Stimulated activated CD8-positive, alpha-beta memory T cell treated with anti-CD3 and anti-CD28 coated beads, Interleukin-2, amount 100 ng/mL, for 1 hour (primary cell): ENCODE results near the gene LDLRAD4.

Experiments
- DNase-seq, 2 donors: peaks; one replicate each; pipeline ENCODE4 v3.0.0-alpha.2; 2020; ENCODE audit warnings: low read depth in 2 of 2

The LDLRAD4 gene

DNA sequence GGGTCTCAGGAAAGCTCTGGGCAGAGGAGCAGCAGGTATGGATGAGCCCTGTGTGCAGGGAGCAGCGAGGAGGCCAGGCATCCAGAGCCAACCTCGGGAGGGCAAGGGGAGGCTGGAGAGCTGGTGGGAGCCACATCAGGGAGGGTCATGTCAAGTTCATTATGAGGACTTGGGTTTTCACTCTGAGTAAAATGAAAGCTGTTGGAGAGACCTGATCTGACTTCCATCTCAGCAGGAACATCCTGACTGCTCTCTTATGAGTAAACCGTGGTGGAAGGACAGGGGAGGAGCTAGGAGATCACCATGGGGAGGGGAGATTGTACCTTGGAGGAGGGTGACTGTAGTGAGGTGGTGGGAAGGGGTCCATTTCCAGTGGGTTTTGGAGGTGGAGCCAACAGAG lies 209.8 kb downstream of the LDLRAD4 start:
- DNase-seq: no peak

DNA sequence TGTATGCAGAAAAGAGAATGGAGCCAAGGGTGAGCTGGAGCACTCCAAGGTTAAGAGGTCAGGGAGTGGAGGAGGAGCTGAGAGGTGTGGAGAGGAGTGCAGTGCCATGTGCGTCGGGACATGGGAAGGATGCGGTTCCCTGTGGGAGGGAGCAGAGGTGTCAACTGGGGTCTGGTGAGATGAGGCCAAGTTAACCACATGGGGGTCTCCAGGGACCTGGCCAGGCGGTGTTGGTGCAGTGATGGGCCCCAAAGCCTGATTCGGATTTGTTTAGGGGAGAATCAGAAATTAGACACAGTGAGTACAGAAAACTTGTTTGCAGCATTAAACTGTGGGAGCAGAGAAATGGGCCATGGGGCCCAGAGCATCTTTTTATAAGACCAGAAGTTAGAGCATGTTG lies 210.5 kb downstream of the LDLRAD4 start:
- no peak for DNase-seq

DNA sequence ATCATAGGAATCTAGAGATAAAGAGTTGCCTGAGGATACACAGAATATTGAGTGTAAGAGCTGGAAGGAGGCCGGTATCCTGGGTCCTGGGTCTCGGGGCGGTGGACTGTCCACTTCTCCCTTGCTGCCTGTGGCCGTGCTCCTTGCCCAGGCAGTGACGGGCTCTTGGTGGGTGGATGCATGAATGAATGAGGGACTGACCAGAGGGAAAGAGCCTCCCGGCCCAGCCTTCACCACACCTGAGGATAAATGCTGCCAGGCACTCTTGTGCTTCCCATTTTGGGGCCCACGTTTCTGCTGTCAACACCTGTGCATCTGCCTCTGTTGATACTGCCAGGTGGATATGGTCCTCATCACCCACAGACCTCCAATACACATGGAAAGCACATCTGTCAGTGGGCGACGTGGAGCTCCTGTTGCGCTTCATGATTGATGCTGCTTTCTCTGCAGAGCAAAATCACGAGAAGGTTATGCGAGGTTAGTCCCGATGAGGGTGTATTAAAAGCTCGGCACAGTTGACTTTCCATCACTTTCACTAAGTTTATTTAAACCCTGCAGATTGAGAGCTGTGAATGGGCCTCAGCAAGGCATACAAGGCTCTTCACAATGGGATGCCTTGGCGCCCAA lies 211.4 kb downstream of the LDLRAD4 start:
- DNase-seq: no peak

DNA sequence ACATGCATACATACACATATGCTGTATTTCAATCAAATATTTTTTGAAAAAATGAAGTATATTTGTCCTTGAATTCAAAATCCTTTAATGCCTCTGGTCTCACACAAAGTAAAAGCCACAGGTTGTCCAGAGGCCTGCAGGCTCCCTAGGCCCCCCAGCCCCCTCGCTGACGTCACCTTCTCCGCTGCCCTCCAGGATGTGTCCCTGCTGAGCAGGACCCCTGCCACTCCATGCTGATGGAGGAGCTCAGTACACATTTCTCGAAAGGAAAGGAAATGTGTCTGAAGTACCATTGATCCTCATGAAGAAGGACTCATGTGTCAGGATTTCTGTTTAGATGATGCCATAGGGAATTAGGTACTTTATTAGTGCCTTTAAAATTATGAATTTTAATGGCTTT lies 212.1 kb downstream of the LDLRAD4 start:
- no peak for DNase-seq

DNA sequence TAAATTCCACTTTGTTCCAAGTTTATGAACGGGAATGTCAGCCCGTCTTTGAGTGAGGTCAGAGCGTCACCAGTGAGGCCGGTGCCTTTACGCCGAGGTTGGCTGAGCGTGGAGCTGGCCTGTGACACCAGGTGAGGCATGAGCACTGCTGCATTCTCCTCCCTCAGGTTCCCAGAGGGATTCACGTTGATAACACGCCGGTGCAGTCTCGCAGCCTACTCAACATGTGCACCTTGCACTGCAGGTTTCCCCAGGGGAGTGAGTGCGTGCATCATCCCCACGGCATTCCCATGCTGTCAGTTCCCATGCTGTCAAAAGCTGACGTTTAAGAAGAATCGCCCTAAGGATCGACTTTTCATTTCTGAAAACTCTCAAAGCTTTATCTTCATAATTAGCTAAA lies 213.3 kb downstream of the LDLRAD4 start:
- no peak for DNase-seq

DNA sequence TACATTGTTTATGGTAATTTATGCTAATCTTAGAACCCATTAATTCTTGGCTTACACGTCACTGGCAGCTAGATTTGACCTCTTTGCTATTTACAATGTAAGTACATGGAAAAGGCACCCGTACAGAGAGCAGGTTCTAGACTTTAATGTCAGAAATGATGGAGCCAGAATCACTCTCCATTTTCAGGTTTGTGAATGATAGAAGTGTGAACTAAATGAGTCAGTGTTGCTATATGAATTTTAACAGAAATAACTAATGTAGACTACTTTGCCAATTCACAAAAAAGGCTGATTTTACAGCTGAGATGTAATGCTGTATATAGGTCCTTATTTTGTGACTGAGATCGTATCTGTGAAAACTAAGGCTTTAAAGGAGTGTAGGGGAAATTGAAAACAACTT lies 214.6 kb downstream of the LDLRAD4 start:
- no peak for DNase-seq

DNA sequence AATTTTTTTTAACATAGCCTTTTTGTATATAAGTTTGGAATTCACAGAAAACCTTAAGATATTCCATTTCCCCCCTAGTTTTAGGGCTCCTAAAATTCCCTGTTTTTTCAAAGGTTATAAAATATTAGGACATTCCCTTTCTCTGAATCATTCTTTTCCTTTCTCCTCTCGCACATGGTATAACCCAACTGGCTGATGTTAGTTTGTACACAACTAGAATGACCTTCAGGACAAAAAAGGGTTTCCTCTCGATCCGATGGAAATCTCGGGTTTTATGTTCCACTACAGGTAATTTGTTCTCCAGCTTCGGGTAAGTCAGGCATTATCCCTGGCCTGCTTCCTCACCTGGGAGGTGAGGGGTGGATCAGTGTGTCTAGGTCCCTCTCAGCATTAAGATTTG lies 215.1 kb downstream of the LDLRAD4 start:
- DNase-seq: no peak

DNA sequence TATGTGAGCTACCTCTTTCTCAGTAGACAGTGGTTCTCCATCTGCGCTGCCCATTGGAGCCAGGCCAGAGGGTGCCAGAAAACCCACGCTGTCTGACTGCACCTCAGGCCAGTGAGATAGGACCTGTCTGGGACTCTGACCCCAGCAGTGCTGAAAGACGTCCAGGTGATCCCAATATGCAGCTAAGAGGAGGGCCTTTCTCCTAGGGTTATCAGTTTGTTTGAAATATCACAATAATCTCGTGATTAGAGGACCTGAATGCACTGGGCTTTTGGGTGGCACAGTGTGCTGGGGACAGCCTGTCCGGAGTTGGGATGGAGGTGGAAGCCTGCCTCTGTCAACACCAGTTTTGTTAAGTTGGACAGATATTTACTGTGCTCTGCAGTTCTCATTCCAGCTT lies 216.3 kb downstream of the LDLRAD4 start:
- DNase-seq: no peak

DNA sequence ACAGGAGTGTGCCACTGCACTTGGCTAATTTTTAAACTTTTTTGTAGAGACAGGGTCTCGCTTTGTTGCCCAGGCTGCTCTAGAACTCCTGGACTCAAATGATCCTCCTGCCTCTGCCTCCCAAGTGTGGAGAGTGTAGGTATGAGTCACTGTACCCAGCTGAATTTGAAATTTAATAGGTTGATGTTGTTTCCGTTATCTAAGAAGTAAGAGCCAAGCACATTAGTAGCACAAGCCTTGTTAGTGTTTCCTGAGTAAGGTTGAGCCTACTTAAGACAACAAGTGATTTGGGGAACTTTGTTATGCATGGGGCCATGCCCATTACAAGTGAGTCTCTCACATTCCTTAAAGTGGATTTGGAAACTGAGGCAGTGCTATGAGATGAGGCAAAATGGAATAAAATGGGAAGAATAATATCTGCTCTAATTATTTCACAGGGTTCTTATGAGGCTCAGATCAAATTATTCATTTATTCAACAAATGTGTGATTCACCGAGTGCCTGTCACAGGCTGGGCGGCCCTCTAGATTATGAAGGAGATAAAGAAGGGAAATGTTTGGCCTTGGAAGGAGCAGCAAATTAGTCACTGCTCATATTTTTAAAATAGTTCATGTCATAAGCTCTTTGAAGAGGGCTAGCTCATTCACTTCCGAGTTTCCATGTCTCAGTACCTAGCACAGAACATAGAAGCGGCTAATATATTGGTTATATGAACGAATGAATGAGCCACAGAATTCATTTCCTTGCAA lies 217.2 kb downstream of the LDLRAD4 start:
- no peak for DNase-seq

DNA sequence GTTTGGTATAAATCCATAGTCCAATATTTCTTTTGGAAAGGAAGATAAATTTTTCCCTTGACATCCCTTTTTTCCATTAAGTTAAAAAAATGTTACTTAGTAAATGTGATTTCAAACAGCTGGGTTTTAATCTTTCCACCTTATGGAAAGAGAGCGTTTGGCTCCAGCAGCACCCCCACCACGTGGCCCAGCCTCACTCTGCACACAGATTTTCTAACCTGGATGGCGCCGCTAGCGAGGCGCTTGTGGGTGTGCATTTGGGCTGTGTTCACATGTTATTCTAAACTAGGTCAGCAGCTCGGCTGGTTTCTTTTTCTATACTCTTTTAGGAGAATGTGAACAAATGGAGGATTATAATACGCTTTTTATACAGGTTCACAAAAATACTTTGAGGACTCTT lies 218.0 kb downstream of the LDLRAD4 start:
- no peak for DNase-seq

DNA sequence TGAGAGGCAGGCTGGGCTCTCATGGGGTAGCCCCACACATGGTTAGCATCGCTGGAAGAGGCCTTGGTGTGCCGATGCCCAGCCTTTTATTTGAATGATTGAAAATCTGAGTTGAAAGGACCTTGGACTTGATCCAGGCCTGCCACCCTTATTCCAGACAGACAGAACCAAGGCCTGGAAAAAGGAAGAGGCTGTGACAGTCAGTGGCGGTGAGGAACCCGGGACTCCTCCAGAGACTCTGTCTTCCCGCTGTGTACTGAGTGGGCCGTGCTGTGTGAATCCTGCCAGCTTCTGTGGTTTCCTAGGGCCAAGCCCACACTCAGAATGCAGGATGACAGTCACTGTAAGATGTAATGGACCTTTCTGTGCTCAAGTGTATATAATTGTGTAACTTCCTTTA lies 218.5 kb downstream of the LDLRAD4 start:
- no peak for DNase-seq

DNA sequence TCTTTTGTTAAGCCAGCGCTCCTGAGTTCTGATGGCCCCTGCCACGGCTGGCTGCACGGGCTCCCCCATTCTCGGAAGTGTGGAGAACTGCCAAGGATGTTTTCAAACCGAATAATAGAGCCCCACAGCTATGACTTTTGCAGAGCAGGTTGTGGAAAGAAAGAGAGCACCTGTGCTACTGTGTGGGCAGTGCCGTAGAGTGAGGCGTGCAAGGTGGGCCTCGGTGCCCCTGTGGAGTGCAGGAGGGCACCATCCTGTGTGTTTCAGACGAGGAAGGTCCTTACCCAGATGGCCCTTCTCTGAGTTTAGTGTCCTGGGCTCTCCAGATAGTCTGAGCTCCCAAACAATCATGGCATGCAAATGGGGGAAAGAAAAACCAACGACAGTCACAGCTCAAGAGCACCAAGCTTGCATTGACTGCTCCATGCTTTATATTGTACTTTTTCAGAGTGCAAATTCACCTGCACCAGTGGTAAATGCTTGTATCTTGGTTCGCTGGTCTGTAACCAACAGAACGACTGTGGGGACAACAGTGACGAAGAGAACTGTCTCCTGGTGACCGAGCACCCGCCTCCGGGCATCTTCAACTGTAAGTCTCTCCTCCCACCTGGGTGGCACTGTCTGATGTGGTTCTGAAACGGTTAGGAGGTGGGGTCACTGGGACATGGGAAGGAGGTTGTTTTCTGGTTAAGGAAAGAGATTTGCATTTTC lies 219.4 kb downstream of the LDLRAD4 start:
- DNase-seq: peak in 1 of 2 donors; percentile 15

DNA sequence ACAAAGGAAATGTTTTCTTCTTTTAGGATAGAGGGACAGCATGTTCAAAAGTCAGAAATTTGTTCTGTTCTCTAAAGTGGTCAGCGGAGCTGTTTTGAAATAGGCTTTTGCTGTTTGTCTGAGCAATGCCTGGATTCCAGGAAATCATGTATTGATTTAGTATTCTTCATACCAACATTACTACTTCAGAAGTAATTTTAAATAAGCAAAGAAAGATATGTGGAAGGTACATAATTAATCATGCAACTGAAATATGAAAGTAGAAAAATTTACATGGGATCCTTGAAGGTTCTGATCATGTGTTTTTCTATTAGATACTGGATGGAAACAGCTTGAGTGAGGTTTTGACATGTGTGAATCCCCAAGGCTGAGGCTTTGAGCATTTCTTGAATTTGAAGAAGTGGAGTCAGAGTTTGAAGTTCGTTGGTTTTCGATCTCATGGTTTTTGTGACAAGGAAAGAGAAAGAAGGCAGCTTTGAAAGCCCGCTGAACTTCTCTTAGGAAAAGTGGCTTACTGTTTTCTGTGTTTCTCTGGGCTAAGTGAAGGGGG lies 220.0 kb downstream of the LDLRAD4 start:
- DNase-seq: no peak

DNA sequence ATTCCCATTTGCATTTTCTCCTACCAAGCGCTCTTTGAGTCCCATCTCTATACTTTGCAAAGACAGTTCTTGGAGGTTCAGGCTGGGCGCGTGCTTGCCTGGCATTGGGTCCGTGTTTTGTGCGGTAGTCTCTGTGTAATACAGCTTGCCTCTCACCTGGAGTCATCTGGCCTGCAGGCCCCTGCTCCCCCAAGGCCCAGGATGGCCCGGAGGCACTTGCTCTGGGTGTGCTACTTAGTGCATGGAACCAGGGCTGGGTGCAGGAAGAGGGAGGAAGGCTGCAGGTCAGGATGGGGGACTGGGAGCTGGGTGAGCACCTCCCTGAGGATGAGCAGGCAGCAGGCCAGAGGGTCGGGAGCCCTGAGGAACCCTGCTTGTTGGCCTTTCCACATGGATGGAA lies 220.9 kb downstream of the LDLRAD4 start:
- DNase-seq: no peak

DNA sequence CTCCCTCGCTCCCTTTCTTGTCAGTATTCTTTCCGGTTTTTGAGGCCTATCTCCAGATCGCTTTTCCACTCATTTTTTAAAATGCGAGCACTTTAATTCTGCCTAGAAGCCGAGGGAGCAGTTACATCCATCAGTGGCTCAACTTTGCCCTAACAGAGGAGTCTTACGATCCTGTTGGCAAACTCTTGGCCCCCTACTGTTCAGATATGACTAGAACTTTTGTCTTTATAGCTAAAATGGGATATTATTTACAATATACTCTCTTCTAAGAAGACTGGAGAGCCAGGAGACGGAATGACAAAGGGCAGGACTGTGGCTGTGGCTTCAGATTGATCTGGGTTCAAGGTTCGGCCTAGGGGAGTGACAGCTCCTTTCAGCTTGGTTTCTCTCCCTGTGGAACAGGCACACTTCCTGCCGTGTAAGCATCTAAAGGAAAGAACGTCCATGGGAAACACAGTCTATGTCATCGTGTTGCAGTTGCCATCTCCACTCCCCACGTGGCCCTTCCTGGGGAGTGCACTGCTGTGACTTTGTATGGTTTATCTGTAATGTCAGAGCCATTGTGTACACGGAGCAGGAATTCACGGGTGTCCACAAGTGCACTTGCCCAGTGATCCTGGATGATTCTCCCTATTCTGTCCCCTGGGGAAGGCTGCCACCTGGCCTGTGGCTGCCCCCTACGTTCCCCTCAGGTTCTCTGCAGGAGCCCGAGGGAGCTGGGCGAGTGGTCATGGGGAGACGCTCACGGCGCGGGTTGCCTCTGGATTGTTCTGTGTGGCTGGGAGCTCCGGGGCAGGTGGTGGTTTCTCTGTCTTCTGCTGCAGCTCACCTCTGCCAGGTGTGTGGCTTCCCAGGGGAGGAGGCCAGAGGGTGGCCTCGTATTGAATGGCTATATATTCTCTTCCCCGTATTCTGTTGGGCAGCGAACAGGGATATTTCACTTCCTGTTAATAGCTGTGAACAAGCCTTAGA lies 222.0 kb downstream of the LDLRAD4 start:
- DNase-seq: no peak

DNA sequence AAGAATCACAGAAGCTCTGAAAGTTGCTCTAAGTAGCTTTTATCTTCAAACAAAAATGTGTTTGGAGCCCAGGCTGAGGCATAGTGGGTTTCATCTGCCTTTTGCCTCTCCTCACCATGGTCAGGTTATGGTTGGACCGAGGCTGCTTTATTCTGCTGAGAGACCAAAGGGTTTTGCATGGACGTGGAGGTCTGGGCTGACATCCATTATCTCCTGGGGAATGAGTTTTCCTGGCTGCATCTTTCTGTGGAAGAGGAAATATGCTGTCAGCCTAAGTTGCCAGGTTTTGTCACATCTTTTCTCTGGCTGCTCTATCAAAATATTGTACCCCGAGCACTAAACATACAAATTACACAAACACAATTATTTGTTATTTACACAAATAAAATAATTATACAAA lies 223.2 kb downstream of the LDLRAD4 start:
- no peak for DNase-seq

DNA sequence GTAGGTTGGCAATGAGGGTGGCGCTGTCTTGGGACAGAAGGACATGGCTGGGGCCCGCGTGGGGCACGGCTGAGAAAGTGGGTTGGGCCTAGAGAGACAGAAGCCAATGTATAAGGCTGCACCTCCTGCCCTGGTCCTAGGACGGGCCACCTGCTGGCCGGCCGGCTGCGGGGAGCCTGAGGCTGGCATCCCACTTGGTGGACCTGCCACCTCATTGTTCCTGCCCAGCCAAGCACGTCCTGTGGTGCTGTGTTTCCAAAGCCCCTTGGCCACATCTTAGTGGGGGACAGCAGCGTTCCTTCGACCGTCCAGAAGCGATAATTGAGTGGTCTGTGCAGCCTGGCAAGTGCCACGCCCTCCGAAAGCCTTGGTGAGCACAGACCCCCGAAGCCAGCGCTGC lies 223.9 kb downstream of the LDLRAD4 start:
- no peak for DNase-seq

DNA sequence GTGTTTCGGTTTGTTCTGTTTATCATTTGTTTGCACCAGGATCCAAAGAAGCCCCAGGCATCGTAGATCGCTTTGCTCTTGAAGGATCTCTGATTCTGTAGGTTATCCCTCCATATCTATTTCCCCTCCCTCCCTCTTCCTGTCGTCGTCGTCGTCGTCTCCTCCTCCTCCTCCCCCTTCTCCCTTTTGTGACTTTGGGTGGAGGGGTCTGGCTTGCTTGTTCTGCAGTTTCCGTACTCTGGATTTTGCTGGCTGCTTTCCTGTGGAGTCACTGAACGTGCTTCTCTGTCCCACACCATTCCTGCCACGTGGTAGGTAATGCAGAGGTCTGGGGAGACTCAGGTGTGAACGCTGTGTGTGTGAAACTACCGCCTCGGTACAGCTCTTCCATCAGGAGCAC lies 225.0 kb downstream of the LDLRAD4 start:
- DNase-seq: no peak

DNA sequence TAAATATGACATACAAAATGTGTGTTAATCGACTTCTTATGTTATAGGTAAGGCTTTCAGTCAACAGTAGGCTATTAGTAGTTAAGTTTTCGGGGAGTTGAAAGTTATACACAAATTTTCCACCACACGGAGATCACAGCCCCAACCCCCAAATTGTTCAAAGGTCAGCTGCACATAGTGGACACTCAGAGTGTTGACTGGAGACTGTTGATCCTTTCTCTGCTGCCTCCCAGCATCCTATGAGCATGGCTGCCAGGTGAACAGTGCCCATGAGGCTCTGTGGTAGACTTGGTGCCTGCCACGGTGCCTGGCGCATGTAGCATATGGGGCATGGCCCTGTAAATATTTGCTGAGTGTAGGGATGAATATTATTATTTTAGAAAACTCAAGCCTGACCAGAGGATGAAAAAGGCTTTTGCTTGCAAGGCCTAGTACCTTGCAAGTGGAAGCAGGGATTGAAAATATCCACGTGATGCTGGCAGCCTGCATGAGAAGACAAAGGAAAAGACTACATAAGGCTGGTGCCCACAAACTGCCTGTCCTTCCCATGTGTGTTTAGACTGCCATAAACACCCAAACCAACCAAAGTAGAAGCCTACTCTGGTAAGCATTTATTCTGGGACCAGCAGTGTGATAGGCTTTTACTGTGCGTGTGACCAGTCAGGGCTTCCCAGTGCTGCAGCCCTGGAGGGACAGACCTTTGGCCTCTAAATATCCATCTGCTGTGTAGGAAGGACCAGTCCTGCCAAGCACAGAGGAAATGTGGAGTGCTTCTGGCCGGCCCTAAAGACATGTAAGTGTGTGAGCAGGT lies 226.1 kb downstream of the LDLRAD4 start:
- no peak for DNase-seq

DNA sequence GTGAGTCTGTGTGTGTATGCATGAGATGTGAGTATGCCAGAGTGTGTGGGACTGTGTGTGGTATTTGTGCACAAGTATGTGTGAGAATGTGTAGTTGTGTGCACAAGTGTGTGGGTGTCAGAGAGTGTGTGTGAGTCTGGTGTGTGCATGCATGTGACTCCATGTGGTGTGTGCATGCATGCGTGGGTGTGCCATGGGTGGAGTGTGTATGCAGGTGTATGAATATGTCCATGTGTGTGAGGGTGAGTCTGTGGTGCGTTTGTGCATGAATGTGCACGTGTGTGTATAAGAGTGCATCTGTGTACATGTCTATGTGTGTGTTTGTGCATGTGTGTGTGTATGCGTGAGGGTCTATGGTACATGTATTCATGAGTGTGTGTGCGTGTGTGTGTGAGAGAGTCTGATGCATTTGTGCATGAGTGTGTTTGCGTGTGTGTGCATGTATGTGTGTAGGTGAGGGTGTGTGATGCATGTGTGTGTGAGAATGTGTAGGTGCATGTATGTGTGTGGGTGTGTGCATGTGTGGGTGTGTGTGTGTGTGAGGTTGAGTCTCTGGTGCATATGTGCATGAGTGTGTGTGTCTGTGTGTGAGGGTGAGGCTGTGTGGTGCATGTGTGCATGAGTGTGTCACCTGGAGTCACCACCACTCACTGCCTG lies 226.8 kb downstream of the LDLRAD4 start:
- DNase-seq: no peak
